GM19463 (cell line): Measurements from ENCODE around the gene MPPED2.

Experiments
- ATAC-seq: cut with Tn5 transposase; IDR thresholded peaks from one replicate; pipeline ENCODE4 v1.9.1; 2021; ENCODE audit warnings: mild to moderate bottlenecking, moderate library complexity; ENCODE audit not compliant: unreplicated experiment

MPPED2 gene

GRCh38 chr11:30455025-30455424 lies 131.1 kb downstream of the MPPED2 start:
- ATAC-seq = no peak

GRCh38 chr11:30454541-30454940 lies 131.6 kb downstream of the MPPED2 start:
- no peak for ATAC-seq

- no peak for ATAC-seq
Measured at GRCh38 chr11:30454111-30454510, 132.0 kb downstream of the MPPED2 start.

- no peak for ATAC-seq
Measured at GRCh38 chr11:30453705-30454104, 132.4 kb downstream of the MPPED2 start.

- no peak for ATAC-seq
Measured at GRCh38 chr11:30452842-30453241, 133.3 kb downstream of the MPPED2 start.

- no peak for ATAC-seq
Measured at GRCh38 chr11:30452114-30452513, 134.0 kb downstream of the MPPED2 start.

GRCh38 chr11:30451626-30452025 lies 134.5 kb downstream of the MPPED2 start:
- no peak for ATAC-seq

- no peak for ATAC-seq
Measured at GRCh38 chr11:30451167-30451566, 135.0 kb downstream of the MPPED2 start.

- ATAC-seq = no peak
Measured at GRCh38 chr11:30447058-30447640, 139.0 kb downstream of the MPPED2 start.

- no peak for ATAC-seq
Measured at GRCh38 chr11:30446520-30446919, 139.6 kb downstream of the MPPED2 start.

GRCh38 chr11:30445056-30445455 lies 141.1 kb downstream of the MPPED2 start:
- ATAC-seq = no peak

- ATAC-seq = no peak
Measured at GRCh38 chr11:30440510-30440909, 145.6 kb downstream of the MPPED2 start.

GRCh38 chr11:30436801-30437200 lies 149.4 kb downstream of the MPPED2 start:
- no peak for ATAC-seq

GRCh38 chr11:30435488-30435887 lies 150.7 kb downstream of the MPPED2 start:
- ATAC-seq = no peak

- ATAC-seq = no peak
Measured at GRCh38 chr11:30434901-30435300, 151.3 kb downstream of the MPPED2 start.

- no peak for ATAC-seq
Measured at GRCh38 chr11:30433831-30434230, 152.3 kb downstream of the MPPED2 start.

- ATAC-seq = no peak
Measured at GRCh38 chr11:30432716-30433115, 153.4 kb downstream of the MPPED2 start.

GRCh38 chr11:30432178-30432577 lies 154.0 kb downstream of the MPPED2 start:
- ATAC-seq = no peak

- ATAC-seq = no peak
Measured at GRCh38 chr11:30431127-30431814, 154.9 kb downstream of the MPPED2 start.

GRCh38 chr11:30429550-30429949 lies 156.6 kb downstream of the MPPED2 start:
- ATAC-seq = no peak

- ATAC-seq = no peak
Measured at GRCh38 chr11:30426781-30427180, 159.4 kb downstream of the MPPED2 start.

- no peak for ATAC-seq
Measured at GRCh38 chr11:30424844-30425243, 161.3 kb downstream of the MPPED2 start.

GRCh38 chr11:30424321-30424720 lies 161.8 kb downstream of the MPPED2 start:
- no peak for ATAC-seq
